ENCODE data around the gene SGCD.

Gene SGCD

GRCh38 chr5:156534085-156534484 lies 207.1 kb downstream of the SGCD start:
- no peak overlapping the region for H2AFZ ChIP-seq (ENCODE audit: low read length)

GRCh38 chr5:156534906-156535485 lies 208.0 kb downstream of the SGCD start:
- Histone ChIP-seq H3K9me2 (replicated peaks; ENCODE audit: low read depth, low read length) (no peaks in the 10 kb centered on the region), H3F3A (ENCODE audit: low read depth) (no peaks in the 10 kb centered on the region), H3K4me3 (ENCODE audit: low read length, poor library complexity, severe bottlenecking) (no peak overlapping the region), H2AFZ (ENCODE audit: low read length) (no peak overlapping the region), H3K27me3 (ENCODE audit: insufficient read depth, low read length, poor library complexity, severe bottlenecking) (no peaks in the 10 kb centered on the region), H3K9me3 (ENCODE audit: insufficient read depth, low read depth, low read length) (no peaks in the 10 kb centered on the region), H3K9ac (ENCODE audit: low read depth, low read length, poor library complexity, severe bottlenecking) (no peak overlapping the region), H3K36me3 (ENCODE audit: insufficient read depth, low read length) (no peaks in the 10 kb centered on the region), H3K4me1 (ENCODE audit: insufficient read depth, low read length, poor library complexity, severe bottlenecking) (no peaks in the 10 kb centered on the region), H3K4me2 (ENCODE audit: low read depth, low read length, poor library complexity, severe bottlenecking) (no peak overlapping the region), H4K20me1 (ENCODE audit: insufficient read depth, low read length, poor library complexity, severe bottlenecking) (no peaks in the 10 kb centered on the region), H3K79me2 (ENCODE audit: insufficient read depth, low read length) (no peaks in the 10 kb centered on the region)
- TF ChIP-seq CTCF (conservative IDR thresholded peaks at IDR 0.05; ENCODE audit: low read length): no peak
- TF ChIP-seq EZH2phosphoT487 (IDR thresholded peaks at IDR 0.05; ENCODE audit: borderline replicate concordance): no peak

More at GRCh38 chr5:156534085-156534484, 207.1 kb downstream of the SGCD start:
- Histone ChIP-seq H3K27me3 (ENCODE audit: insufficient read depth, low read length, poor library complexity, severe bottlenecking) (no peaks in the 10 kb centered on the region), H3K4me3 (ENCODE audit: low read length, poor library complexity, severe bottlenecking) (no peak overlapping the region), H3K4me1 (ENCODE audit: insufficient read depth, low read length, poor library complexity, severe bottlenecking) (no peaks in the 10 kb centered on the region), H3K79me2 (ENCODE audit: insufficient read depth, low read length) (no peaks in the 10 kb centered on the region), H3K36me3 (ENCODE audit: insufficient read depth, low read length) (no peaks in the 10 kb centered on the region), H3K4me2 (ENCODE audit: low read depth, low read length, poor library complexity, severe bottlenecking) (no peak overlapping the region), H3K9me2 (replicated peaks; ENCODE audit: low read depth, low read length) (no peaks in the 10 kb centered on the region), H3K9ac (ENCODE audit: low read depth, low read length, poor library complexity, severe bottlenecking) (no peak overlapping the region), H3F3A (ENCODE audit: low read depth) (no peaks in the 10 kb centered on the region), H4K20me1 (ENCODE audit: insufficient read depth, low read length, poor library complexity, severe bottlenecking) (no peaks in the 10 kb centered on the region), H3K9me3 (ENCODE audit: insufficient read depth, low read depth, low read length) (no peaks in the 10 kb centered on the region)
- TF ChIP-seq EZH2phosphoT487 (IDR thresholded peaks at IDR 0.05; ENCODE audit: borderline replicate concordance) (no peak), CTCF (conservative IDR thresholded peaks at IDR 0.05; ENCODE audit: low read length) (no peak)

- H2AFZ ChIP-seq (ENCODE audit: low read length): no peak overlapping the region
- H3K9me3 ChIP-seq (ENCODE audit: insufficient read depth, low read depth, low read length): no peaks in the 10 kb centered on the region
- no peaks in the 10 kb centered on the region for H3K4me1 ChIP-seq (ENCODE audit: insufficient read depth, low read length, poor library complexity, severe bottlenecking)
- no peaks in the 10 kb centered on the region for H3K36me3 ChIP-seq (ENCODE audit: insufficient read depth, low read length)
- H3K4me2 ChIP-seq (ENCODE audit: low read depth, low read length, poor library complexity, severe bottlenecking): no peak overlapping the region
- H3K4me3 ChIP-seq (ENCODE audit: low read length, poor library complexity, severe bottlenecking): no peak overlapping the region
- H3K27me3 ChIP-seq (ENCODE audit: insufficient read depth, low read length, poor library complexity, severe bottlenecking): no peaks in the 10 kb centered on the region
- no peaks in the 10 kb centered on the region for H3K9me2 ChIP-seq (replicated peaks; ENCODE audit: low read depth, low read length)
- no peaks in the 10 kb centered on the region for H4K20me1 ChIP-seq (ENCODE audit: insufficient read depth, low read length, poor library complexity, severe bottlenecking)
- no peaks in the 10 kb centered on the region for H3F3A ChIP-seq (ENCODE audit: low read depth)
- H3K9ac ChIP-seq (ENCODE audit: low read depth, low read length, poor library complexity, severe bottlenecking): no peak overlapping the region
- TF ChIP-seq CTCF (conservative IDR thresholded peaks at IDR 0.05; ENCODE audit: low read length): no peak
- no peak for TF ChIP-seq EZH2phosphoT487 (IDR thresholded peaks at IDR 0.05; ENCODE audit: borderline replicate concordance)
- no peaks in the 10 kb centered on the region for H3K79me2 ChIP-seq (ENCODE audit: insufficient read depth, low read length)
Observed at GRCh38 chr5:156540491-156540890, 213.5 kb downstream of the SGCD start.

All from Loucy (cell line).